GM10248 (cell line): Measurements from ENCODE around the gene USP24.

Source experiments
- CTCF ChIA-PET: fragments of 300-600 bp; sonication (Branson Sonifier 250); formaldehyde crosslinking; extraction: SDS; loops from one replicate; lab custom pipeline; 2021; ENCODE audit warnings: antibody characterized with exemption; lab: Yijun Ruan, JAX
- POLR2A ChIA-PET: fragments of 350-650 bp; sonication (Branson Sonifier 250); formaldehyde crosslinking; extraction: SDS; loops from one replicate; lab custom pipeline; 2020; ENCODE audit warnings: antibody characterized with exemption; lab: Yijun Ruan, JAX
- DNase-seq: peaks from one replicate; pipeline ENCODE4 v3.0.0; 2012; ENCODE audit errors: extremely low spot score
- CTCF ChIP-seq: IDR thresholded peaks from 2 replicates; pipeline ENCODE4 v1.5.1; 2012; ENCODE audit warnings: mild to moderate bottlenecking, low read depth; ENCODE audit errors: extremely low read depth, missing control alignments, control extremely low read depth

The USP24 gene

GRCh38 chr1:55185832-55186231 is 29.3 kb downstream of the USP24 start:
- ChIA-PET POLR2A (no interaction called here), CTCF (no interaction called here)
- TF ChIP-seq CTCF = no peak
- DNase-seq = no peak

- ChIA-PET POLR2A (no interaction called here), CTCF (no interaction called here)
- no peak for TF ChIP-seq CTCF
- DNase-seq = no peak
Measured at GRCh38 chr1:55184859-55185258, 30.3 kb downstream of the USP24 start.

- ChIA-PET CTCF (no interaction called here), POLR2A (no interaction called here)
- TF ChIP-seq CTCF = no peak
- no peak for DNase-seq
Measured at GRCh38 chr1:55181666-55182065, 33.5 kb downstream of the USP24 start.

- no peak for DNase-seq
- no peak for TF ChIP-seq CTCF
- ChIA-PET CTCF (interaction anchor here (1.2 to 1.4 kb wide), 2 partner anchors 97 to 105 kb away, joined by 4 to 5 read pairs; no protein-coding TSS in a partner anchor), POLR2A (no interaction called here)
Measured at GRCh38 chr1:55180075-55180670, 35.0 kb downstream of the USP24 start.

- POLR2A ChIA-PET = no interaction called here
- CTCF ChIA-PET = interaction anchor here (1.2 to 1.4 kb wide), 2 partner anchors 98 to 105 kb away, joined by 4 to 5 read pairs; no protein-coding TSS in a partner anchor
- no peak for TF ChIP-seq CTCF
- DNase-seq = no peak
Measured at GRCh38 chr1:55179177-55179835, 35.9 kb downstream of the USP24 start.

GRCh38 chr1:55172687-55173086 is 42.5 kb downstream of the USP24 start:
- DNase-seq = no peak
- ChIA-PET CTCF (interaction anchor here (1.3 to 3.1 kb wide), 5 partner anchors 11 to 37 kb away, joined by 3 to 8 read pairs (median 4); no protein-coding TSS in a partner anchor), POLR2A (no interaction called here)
- no peak for TF ChIP-seq CTCF
